Spinal cord (tissue), 10 donors: ENCODE results near the gene DSC2. TPM values are rescaled to one million over a fixed set of nuclear protein-coding genes. Genes with fewer than 3 reads are reported as not detected.

Source experiments
- DNase-seq, 6 donors: peaks; one replicate each; pipeline versions ENCODE4 v3.0.0 to v3.0.0-alpha.2; 2013 to 2015; ENCODE audit warnings: low spot score in 6 of 6, low read depth in 4 of 6
- H3K27ac ChIP-seq: one replicate; pipeline ENCODE4 v1.5.1; 2013; ENCODE audit warnings: low read depth, low read length, control low read depth
- H3K27me3 ChIP-seq: one replicate; pipeline ENCODE4 v1.6.1; 2013; ENCODE audit warnings: low read length; ENCODE audit not compliant: control insufficient read depth, insufficient read depth
- H3K36me3 ChIP-seq: one replicate; pipeline ENCODE4 v1.6.1; 2013; ENCODE audit warnings: low read length; ENCODE audit not compliant: control insufficient read depth, insufficient read depth
- H3K4me1 ChIP-seq: one replicate; pipeline ENCODE4 v1.6.1; 2013; ENCODE audit warnings: low read length; ENCODE audit not compliant: control insufficient read depth, insufficient read depth
- H3K4me3 ChIP-seq: one replicate; pipeline ENCODE4 v1.5.1; 2013; ENCODE audit warnings: low read depth, low read length, control low read depth
- H3K9me3 ChIP-seq: one replicate; pipeline ENCODE4 v1.6.1; 2013; ENCODE audit warnings: low read length; ENCODE audit not compliant: control insufficient read depth, insufficient read depth
- WGBS: methylation state at CpG from one replicate; pipeline ENCODE4 v1.1.5; 2013; ENCODE audit warnings: missing lambda C conversion rate; ENCODE audit not compliant: insufficient coverage; 5-methylcytosine and 5-hydroxymethylcytosine counted together
- polyA plus RNA-seq, 2 donors: library from polyadenylated mRNA; unstranded; fragments of 120-200 nt; gene quantifications; one replicate each; pipeline ENCODE4 v1.2.1, GENCODE V29; 2013; ENCODE audit not compliant: insufficient read length in 2 of 2
- total RNA-seq, 2 donors: library from RNA; depleted of rRNA in 1 of 2; stranded (reverse); fragments of 120-200 nt in 1 of 2; fragments of >200 nt in 1 of 2; gene quantifications; one replicate each; pipeline versions ENCODE4 v1.2.3 to v1.2.4, GENCODE V29; 2013 to 2014
- donor health status: healthy.

DSC2 gene
- total and polyA plus RNA-seq, 4 donors = 2.0 to 24.8 (median 6.2) TPM

- DNase-seq = peak in 1 of 6 donors; percentile 41
- Histone ChIP-seq H3K27ac (no peak overlapping the region), H3K27me3 (peaks cover 14% of the 10 kb centered on the region), H3K9me3 (no peaks in the 10 kb centered on the region), H3K4me1 (peaks cover 11% of the 10 kb centered on the region), H3K4me3 (peak overlapping the region; percentile 45), H3K36me3 (no peaks in the 10 kb centered on the region)
- 5% methylated on average over 12 of the region's 23 CpGs for WGBS
Observed at GRCh38 chr18:31100436-31101182, 1.6 kb downstream of the DSC2 start.

GRCh38 chr18:31099450-31100230, 2.6 kb downstream of the DSC2 start:
- Histone ChIP-seq H3K9me3 (no peaks in the 10 kb centered on the region), H3K4me3 (no peak overlapping the region)
- WGBS = 93% methylated on average over 7 of the region's 10 CpGs

GRCh38 chr18:31098878-31099277, 3.3 kb downstream of the DSC2 start:
- H3K36me3 ChIP-seq = no peaks in the 10 kb centered on the region
- H3K27ac ChIP-seq = no peak overlapping the region
- DNase-seq = no peak
- peaks cover 11% of the 10 kb centered on the region for H3K4me1 ChIP-seq
- H3K4me3 ChIP-seq = no peak overlapping the region
- peaks cover 14% of the 10 kb centered on the region for H3K27me3 ChIP-seq
- H3K9me3 ChIP-seq = no peaks in the 10 kb centered on the region

More at GRCh38 chr18:31099450-31100230, 2.6 kb downstream of the DSC2 start:
- peaks cover 11% of the 10 kb centered on the region for H3K4me1 ChIP-seq
- no peak for DNase-seq
- H3K36me3 ChIP-seq = no peaks in the 10 kb centered on the region
- peaks cover 14% of the 10 kb centered on the region for H3K27me3 ChIP-seq
- no peak overlapping the region for H3K27ac ChIP-seq

GRCh38 chr18:31097666-31098065, 4.6 kb downstream of the DSC2 start:
- DNase-seq = no peak
- no peak overlapping the region for H3K27ac ChIP-seq
- H3K9me3 ChIP-seq = no peaks in the 10 kb centered on the region
- WGBS = no CpG with 5 or more reads among the region's 3 CpGs
- peaks cover 11% of the 10 kb centered on the region for H3K4me1 ChIP-seq
- no peaks in the 10 kb centered on the region for H3K36me3 ChIP-seq
- H3K27me3 ChIP-seq = peaks cover 14% of the 10 kb centered on the region
- H3K4me3 ChIP-seq = no peak overlapping the region

- WGBS = no CpG with 5 or more reads among the region's 2 CpGs
- Histone ChIP-seq H3K4me1 (no peaks in the 10 kb centered on the region), H3K27me3 (no peaks in the 10 kb centered on the region), H3K9me3 (no peaks in the 10 kb centered on the region), H3K27ac (no peak overlapping the region), H3K4me3 (no peak overlapping the region), H3K36me3 (no peaks in the 10 kb centered on the region)
- DNase-seq = no peak
Observed at GRCh38 chr18:31093880-31094279, 8.3 kb downstream of the DSC2 start.

GRCh38 chr18:31093294-31093693, 8.9 kb downstream of the DSC2 start:
- Histone ChIP-seq H3K36me3 (no peaks in the 10 kb centered on the region), H3K27me3 (no peaks in the 10 kb centered on the region), H3K4me1 (no peaks in the 10 kb centered on the region), H3K4me3 (no peak overlapping the region), H3K9me3 (no peaks in the 10 kb centered on the region), H3K27ac (no peak overlapping the region)
- no CpG with 5 or more reads among the region's 3 CpGs for WGBS
- no peak for DNase-seq

GRCh38 chr18:31091350-31091749, 10.9 kb downstream of the DSC2 start:
- Histone ChIP-seq H3K4me3 (no peak overlapping the region), H3K4me1 (no peaks in the 10 kb centered on the region), H3K9me3 (no peaks in the 10 kb centered on the region), H3K36me3 (no peaks in the 10 kb centered on the region), H3K27me3 (no peaks in the 10 kb centered on the region), H3K27ac (no peak overlapping the region)
- no peak for DNase-seq
- WGBS = no CpG with 5 or more reads among the region's 1 CpG

GRCh38 chr18:31088532-31088931, 13.7 kb downstream of the DSC2 start:
- H3K36me3 ChIP-seq = no peaks in the 10 kb centered on the region
- no peaks in the 10 kb centered on the region for H3K27me3 ChIP-seq
- no peak overlapping the region for H3K4me3 ChIP-seq
- 86% methylated on average over 2 of the region's 3 CpGs for WGBS
- no peak overlapping the region for H3K27ac ChIP-seq
- H3K4me1 ChIP-seq = no peaks in the 10 kb centered on the region
- DNase-seq = no peak
- no peaks in the 10 kb centered on the region for H3K9me3 ChIP-seq

- Histone ChIP-seq H3K4me3 (no peak overlapping the region), H3K9me3 (no peaks in the 10 kb centered on the region), H3K4me1 (no peaks in the 10 kb centered on the region), H3K36me3 (no peaks in the 10 kb centered on the region), H3K27me3 (no peaks in the 10 kb centered on the region), H3K27ac (no peak overlapping the region)
- no peak for DNase-seq
- 80% methylated on average over 1 of the region's 3 CpGs for WGBS
Observed at GRCh38 chr18:31079973-31080372, 22.2 kb downstream of the DSC2 start.

GRCh38 chr18:31077878-31078277, 24.3 kb downstream of the DSC2 start:
- WGBS = 100% methylated on average over 1 of the region's 1 CpG
- H3K9me3 ChIP-seq = no peaks in the 10 kb centered on the region
- no peaks in the 10 kb centered on the region for H3K36me3 ChIP-seq
- no peaks in the 10 kb centered on the region for H3K4me1 ChIP-seq
- H3K4me3 ChIP-seq = no peak overlapping the region
- no peaks in the 10 kb centered on the region for H3K27me3 ChIP-seq
- DNase-seq = no peak
- no peak overlapping the region for H3K27ac ChIP-seq
